Lower lobe of right lung (tissue), 2 donors: ENCODE measurements around the gene MAPRE2. TPM values are rescaled to one million over a fixed set of nuclear protein-coding genes. Genes with fewer than 3 reads are reported as not detected.

Experiments
- ATAC-seq, 2 donors: fragments of 200-7000 bp; cut with Tn5 transposase; one replicate each; pipeline ENCODE4 v1.9.1; 2020 to 2022; ENCODE audit warnings: mild to moderate bottlenecking in 2 of 2, moderate library complexity in 2 of 2
- DNase-seq: peaks from one replicate; pipeline ENCODE4 v3.0.0-alpha.2; 2020
- H3K27ac ChIP-seq: fragments of 200-600 bp; one replicate; pipeline ENCODE4 v1.8.0; 2022
- H3K27me3 ChIP-seq: fragments of 200-600 bp; one replicate; pipeline ENCODE4 v1.8.0; 2022; ENCODE audit warnings: low read depth
- H3K36me3 ChIP-seq: fragments of 200-600 bp; one replicate; pipeline ENCODE4 v1.8.0; 2022; ENCODE audit warnings: mild to moderate bottlenecking
- H3K4me1 ChIP-seq: fragments of 200-600 bp; one replicate; pipeline ENCODE4 v1.8.0; 2022
- H3K4me3 ChIP-seq: fragments of 200-600 bp; one replicate; pipeline ENCODE4 v1.8.0; 2022; ENCODE audit warnings: mild to moderate bottlenecking
- H3K9me3 ChIP-seq: fragments of 200-600 bp; one replicate; pipeline ENCODE4 v1.8.0; 2022
- intact Hi-C: fragments of 100-400 bp; cut with DNase I; formaldehyde crosslinking; loops from one replicate; pipeline ENCODE4 v1.11.0; 2022
- total RNA-seq: library from RNA; stranded (reverse); fragmentation: NEBNext Ultra II Directional; extraction: Animal tissue kit (Norgen Biotek cat#: 25700); gene quantifications from one replicate; pipeline ENCODE4 v1.2.1, GENCODE V29; 2021
- TF ChIP-seq, protein P1 (sequence below): fragments of 200-600 bp; IDR thresholded peaks from one replicate; pipeline ENCODE4 v1.8.0; 2022; ENCODE audit warnings: antibody characterized with exemption, mild to moderate bottlenecking
- donor health status: DM: no; HTN: yes; CAD: no; lungs with severe emphysema.

The MAPRE2 gene
- total RNA-seq, 1 donor from 2014 or later, result 33.8 TPM

DNA sequence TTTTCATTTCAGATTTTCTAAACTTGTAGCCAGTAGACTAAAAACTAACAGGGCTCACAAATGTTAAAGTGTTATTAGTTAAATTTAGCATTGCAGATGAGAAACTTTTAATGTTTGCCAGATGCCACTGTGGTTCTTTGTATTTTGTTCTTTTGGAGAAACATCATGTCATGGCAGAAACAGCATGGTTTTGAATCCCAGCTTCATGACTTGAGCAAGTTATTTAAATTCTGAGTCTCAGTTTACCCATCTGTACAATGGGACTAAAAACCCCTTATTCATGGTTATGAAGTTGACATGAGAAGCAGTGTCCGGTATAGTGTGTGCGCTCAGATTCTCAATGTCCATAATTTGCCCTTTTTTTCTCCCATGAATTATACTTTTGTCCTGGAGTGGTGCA lies 56.5 kb downstream of the MAPRE2 start:
- Histone ChIP-seq H3K27me3 (no peaks in the 10 kb centered on the region), H3K9me3 (no peaks in the 10 kb centered on the region), H3K27ac (no peak overlapping the region), H3K4me1 (no peaks in the 10 kb centered on the region), H3K36me3 (peaks cover 20% of the 10 kb centered on the region), H3K4me3 (no peak overlapping the region)
- no peak for DNase-seq
- TF ChIP-seq, protein P1, sequence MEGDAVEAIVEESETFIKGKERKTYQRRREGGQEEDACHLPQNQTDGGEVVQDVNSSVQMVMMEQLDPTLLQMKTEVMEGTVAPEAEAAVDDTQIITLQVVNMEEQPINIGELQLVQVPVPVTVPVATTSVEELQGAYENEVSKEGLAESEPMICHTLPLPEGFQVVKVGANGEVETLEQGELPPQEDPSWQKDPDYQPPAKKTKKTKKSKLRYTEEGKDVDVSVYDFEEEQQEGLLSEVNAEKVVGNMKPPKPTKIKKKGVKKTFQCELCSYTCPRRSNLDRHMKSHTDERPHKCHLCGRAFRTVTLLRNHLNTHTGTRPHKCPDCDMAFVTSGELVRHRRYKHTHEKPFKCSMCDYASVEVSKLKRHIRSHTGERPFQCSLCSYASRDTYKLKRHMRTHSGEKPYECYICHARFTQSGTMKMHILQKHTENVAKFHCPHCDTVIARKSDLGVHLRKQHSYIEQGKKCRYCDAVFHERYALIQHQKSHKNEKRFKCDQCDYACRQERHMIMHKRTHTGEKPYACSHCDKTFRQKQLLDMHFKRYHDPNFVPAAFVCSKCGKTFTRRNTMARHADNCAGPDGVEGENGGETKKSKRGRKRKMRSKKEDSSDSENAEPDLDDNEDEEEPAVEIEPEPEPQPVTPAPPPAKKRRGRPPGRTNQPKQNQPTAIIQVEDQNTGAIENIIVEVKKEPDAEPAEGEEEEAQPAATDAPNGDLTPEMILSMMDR, result no peak
- intact Hi-C loops, result no loop called here
- no peak for ATAC-seq

DNA sequence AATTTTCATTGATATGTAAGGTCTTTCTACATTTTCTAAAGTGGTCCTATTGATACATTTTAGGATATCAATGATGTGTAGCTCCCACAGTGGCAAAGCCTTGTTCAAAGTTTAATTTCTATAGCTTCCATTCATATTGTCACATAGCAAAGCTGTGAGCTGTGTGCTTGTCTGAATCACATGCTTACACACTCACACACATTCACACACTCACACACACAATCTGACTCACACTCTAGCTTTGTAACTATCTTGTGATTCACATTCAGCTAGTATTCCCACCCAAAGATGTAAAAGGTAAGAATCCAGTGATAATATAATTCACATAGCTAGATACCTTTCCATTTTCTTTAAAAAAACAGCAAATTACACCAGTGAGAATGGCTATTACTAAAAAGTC lies 58.7 kb downstream of the MAPRE2 start:
- H3K4me3 ChIP-seq, result no peak overlapping the region
- H3K36me3 ChIP-seq, result peaks cover 20% of the 10 kb centered on the region
- H3K4me1 ChIP-seq, result no peaks in the 10 kb centered on the region
- no peak overlapping the region for H3K27ac ChIP-seq
- H3K9me3 ChIP-seq, result no peaks in the 10 kb centered on the region
- no peaks in the 10 kb centered on the region for H3K27me3 ChIP-seq
- ATAC-seq (no peak), DNase-seq (no peak)
- intact Hi-C loops, result no loop called here
- TF ChIP-seq, protein P1, result no peak

DNA sequence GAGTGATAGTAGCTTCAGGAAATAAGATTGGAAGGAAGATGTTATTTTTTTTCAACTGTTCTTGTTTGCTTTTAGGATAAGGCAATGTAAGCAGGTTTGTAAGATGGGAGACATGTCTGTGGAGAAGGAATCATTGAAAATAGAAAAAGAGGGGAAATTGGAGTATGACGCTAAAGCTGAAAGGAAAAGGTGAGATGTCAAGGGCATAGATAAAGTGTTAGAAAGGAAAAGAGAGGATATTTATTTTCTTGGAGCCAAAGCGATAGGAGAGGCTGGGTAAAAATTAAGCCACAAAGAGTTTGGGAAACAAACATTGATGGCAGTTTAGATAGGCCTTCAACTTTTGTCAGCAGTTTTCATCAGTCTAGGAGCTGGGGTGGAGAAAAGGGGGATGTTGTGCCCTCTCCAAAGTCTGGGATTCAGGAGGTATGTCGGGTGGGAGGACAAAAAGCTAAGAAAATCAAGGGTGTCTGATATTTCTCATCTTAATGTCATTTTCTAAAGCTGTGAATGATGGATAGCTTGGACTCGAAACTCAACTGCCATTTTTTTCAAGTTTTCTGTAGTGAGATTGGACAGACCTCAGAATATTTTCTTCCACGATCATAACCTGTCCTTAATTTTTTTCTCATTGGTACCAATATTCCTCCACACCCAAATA lies 63.3 kb downstream of the MAPRE2 start:
- TF ChIP-seq, protein P1, result no peak
- intact Hi-C loops, result no loop called here

DNA sequence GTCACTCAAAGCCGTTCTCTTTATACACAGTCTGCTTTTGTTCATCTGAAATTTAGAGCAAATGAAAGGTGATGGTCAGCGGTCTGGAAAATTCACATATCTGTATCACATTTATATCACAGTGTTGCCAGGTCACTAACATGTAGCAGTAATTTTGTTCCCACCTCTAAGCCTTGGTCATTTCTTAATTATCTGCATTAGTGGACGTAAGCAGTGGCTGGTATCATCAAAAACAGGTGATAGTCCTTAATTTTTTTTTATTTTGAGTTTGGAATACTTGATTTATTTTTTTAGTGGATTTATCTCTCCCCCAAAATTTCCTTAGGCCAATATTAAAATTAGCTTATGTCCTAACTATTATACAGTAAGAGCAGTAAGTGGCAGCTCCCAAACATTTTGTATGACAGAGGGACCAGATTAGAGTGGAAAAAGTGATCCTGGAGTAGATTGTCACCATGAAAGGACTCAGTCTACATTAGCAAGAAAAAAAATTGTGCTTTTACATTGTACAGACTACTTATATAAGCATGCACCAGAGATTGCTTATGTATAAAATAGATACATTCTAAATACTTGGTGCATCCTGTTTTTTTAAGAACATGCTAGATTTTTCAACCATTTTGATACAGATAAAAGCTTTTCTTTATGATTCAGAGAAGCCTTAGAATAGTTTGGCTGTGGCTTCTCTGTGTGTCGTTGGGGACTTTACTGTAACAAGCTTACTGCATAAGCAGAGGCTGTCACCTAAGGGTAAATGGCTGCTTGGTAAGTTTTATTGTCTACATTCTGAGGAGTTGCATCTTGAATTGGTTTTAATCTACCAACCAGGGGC lies 65.0 kb downstream of the MAPRE2 start:
- Histone ChIP-seq H3K9me3 (no peaks in the 10 kb centered on the region), H3K36me3 (peaks cover 9% of the 10 kb centered on the region), H3K27me3 (no peaks in the 10 kb centered on the region), H3K27ac (no peak overlapping the region), H3K4me1 (no peaks in the 10 kb centered on the region), H3K4me3 (no peak overlapping the region)
- intact Hi-C loops, result no loop called here
- no peak for DNase-seq
- TF ChIP-seq, protein P1, result no peak
- no peak for ATAC-seq

More for the DNA sequence above, 63.3 kb downstream of the MAPRE2 start:
- Histone ChIP-seq H3K4me1 (no peaks in the 10 kb centered on the region), H3K36me3 (peaks cover 9% of the 10 kb centered on the region), H3K9me3 (no peaks in the 10 kb centered on the region), H3K27ac (no peak overlapping the region), H3K4me3 (no peak overlapping the region), H3K27me3 (no peaks in the 10 kb centered on the region)
- DNase-seq, result no peak
- no peak for ATAC-seq

DNA sequence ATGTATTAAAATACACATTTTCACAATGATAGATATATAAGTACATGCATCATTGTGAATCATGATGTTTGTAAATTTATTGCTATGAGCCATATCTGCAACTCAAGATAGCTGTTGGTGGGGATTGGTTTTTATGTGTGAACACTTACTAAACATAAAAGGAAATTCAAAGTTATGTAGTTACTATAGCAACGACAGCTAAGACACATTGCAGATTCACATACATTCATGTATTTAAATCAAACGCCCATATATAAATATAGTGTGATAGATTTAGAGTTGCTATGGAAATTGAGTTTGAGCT lies 65.6 kb downstream of the MAPRE2 start:
- intact Hi-C loops, result no loop called here
- no peaks in the 10 kb centered on the region for H3K9me3 ChIP-seq
- no peaks in the 10 kb centered on the region for H3K27me3 ChIP-seq
- H3K36me3 ChIP-seq, result peaks cover 7% of the 10 kb centered on the region
- no peaks in the 10 kb centered on the region for H3K4me1 ChIP-seq
- no peak overlapping the region for H3K27ac ChIP-seq
- TF ChIP-seq, protein P1, result no peak
- H3K4me3 ChIP-seq, result no peak overlapping the region
- no peak for ATAC-seq
- no peak for DNase-seq
